Erythroblast (primary cell): Measurements from ENCODE around the gene ZNF280B.

ENCODE experiments used
- GATA1 ChIP-seq: IDR thresholded peaks from 2 replicates; pipeline ENCODE4 v1.6.1; 2011; ENCODE audit warnings: low read depth, mild to moderate bottlenecking, control low read depth, low read length, moderate library complexity
- POLR2A ChIP-seq: IDR thresholded peaks from 2 replicates; pipeline ENCODE4 v1.6.1; 2011; ENCODE audit warnings: mild to moderate bottlenecking, low read length

DNA sequence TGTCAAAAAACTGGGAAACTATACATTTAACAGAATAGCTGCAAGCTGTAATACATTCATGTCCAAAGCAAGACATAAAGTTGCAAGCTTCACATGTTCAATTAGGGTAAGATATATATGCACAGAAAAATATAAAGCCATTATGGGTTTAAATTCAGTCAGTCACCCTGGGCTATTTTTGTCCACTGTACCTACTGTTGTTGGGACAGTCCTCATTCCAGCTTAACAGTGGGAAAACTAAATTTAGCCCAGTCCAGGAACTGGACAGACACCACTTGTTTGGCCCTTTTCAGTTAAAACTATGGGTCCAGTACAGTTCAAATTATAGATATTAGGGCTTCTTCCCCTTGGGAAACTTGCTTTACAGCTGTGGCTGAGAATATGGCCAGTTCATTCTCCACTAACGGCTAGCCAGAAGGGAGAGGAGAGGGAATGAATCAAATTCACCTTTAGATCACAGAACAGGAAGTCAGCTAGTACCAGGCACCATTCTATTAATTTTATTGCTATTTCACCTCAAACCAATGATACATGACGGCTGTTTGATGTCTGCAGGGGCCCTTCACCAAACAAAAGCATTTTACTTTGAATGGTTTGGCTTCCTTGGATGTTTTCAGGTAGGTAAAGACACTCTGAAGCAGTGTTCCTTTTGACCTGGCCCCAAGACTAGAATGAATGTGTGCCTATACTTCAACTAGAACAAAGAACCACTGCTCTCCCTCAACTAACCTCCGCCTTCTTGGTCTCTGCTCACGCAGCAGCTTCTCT lies 22.2 kb downstream of the ZNF280B start:
- TF ChIP-seq POLR2A (no peak), GATA1 (no peak)
